ACHN (cell line): ENCODE measurements around the gene TCF12.
"Not testable (repeated sequence)": the region's sequence is repeated elsewhere in the genome, so short reads cannot be mapped to it uniquely, and the experiment has no call there.

Experiments
- DNase-seq: peaks from one replicate; pipeline ENCODE4 v3.0.0-alpha.2; 2015
- in situ Hi-C: cut with HindIII; loops from 2 replicates; pipeline ENCODE4 v1.10.0; 2017; ENCODE audit warnings: low sequenced_read_pairs, low pct_ligation_motif_present, low pct_unique_long_range_greater_than_20kb

Gene TCF12

DNA sequence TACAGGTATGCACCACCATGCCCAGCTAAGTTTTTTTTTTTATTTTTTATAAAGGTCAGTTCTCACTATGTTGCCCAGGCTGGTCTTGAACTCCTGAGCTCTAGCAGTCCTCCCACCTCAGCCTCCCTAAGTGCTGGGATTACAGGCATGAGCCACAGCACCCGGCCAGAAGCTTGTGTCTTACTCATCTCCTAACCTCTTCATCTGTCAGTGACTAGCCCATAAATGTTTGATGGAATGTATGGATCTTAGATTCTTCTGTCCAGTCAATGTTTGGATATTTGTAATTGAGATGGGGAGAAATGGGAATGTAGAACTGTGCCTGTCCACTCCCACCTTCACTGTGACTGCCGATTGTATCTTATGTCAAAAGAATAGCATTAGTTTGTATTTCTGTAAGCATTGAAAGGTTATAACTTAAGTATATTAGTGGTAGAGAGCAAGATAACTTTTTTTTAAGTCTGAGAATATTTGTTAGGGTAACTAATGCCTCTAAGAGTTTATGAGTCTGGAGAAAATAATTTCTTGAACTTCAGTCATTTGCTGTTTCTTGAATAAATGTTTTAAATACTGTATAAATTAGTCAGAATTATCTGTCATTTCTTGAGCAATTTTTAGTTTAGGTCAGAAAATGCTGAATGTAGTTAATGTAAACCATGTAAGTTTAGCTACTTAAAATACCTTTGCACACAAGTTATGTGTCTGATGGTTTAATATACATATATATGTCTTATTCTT lies 242.5 kb downstream of the TCF12 start:
- in situ Hi-C loops, result no loop called here
- DNase-seq, result peak; percentile 21

DNA sequence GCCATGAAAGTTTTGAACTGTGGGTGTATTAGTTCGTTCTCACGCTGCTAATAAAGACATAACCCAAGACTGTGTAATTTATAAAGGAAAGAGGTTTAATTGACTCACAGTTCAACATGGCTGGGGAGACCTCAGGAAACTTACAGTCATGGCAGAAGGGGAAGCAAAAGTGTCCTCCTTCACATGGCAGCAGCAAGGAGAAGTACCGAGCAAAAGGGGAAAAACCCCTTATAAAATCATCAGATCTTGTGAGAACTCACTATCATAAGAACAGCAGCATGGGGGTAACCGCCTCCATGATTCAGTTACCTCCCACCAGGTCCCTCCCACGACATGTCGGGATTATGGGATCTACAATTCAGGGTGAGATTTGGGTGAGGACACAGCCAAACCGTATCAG lies 245.8 kb downstream of the TCF12 start:
- in situ Hi-C loops, DNase-seq: not testable (repeated sequence)

DNA sequence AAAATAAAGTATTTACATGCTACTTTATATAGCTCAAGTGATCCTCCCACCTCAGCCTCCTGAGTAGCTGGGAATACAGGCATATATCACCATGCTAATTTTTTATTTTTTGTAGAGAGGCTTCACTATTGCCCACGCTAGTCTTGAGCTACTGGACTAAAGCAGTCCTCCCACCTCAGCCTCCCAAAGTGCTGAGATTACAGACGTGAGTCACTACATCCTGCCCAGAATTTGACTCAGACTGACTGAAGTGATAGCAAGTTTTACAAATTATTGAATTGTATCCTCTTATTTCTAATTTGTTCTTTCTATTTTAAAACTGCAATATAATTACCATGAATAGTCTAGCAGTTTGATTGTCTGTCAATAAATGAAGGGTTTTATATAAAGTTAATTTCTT lies 247.5 kb downstream of the TCF12 start:
- in situ Hi-C loops, result no loop called here
- DNase-seq, result peak; percentile 44

DNA sequence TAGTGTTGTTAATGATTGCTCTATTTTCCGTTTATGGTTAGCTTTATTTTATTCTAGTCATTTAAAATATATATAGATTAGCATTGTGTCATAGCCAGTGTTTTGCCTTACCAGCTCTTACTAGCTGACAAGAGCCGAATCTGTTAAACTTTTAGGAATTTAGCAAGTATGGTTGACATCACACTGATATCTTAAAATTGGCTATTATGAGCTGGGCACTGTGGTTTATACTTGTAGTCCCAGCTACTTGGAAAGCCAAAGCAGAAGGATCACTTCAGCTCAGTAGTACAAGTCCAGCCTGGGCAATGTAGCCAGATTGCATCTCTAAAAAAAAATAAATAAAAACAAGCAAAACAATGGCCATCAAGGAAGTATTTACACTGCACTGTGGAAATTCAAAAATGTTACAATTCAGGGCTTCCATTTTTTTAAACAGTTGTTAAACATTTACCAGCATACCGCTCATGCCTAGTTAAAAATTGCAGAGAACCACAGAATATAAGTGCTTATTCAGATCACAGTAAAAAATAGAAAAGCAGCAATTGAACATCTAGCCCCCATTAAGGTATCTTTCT lies 249.5 kb downstream of the TCF12 start:
- peak; percentile 79 for DNase-seq
- in situ Hi-C loops, result no loop called here

DNA sequence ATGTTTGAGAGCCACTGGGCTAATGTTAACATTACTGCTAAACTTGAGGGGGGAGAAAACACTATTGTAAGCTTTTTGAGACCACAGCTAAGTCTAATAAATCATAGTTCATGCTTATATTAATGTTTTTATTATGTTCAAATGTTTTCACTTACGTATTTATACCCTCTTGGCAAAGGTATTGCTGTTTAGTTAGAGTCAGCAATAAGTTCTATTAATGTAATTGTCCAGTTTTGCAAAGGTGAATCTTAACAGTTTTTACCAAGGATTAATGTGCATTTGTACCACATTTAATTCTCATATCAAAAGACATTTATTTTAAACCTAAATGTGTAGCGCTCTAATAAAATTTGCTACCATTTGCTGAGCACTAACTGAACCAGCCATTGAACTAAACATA lies 251.2 kb downstream of the TCF12 start:
- in situ Hi-C loops, result no loop called here
- DNase-seq, result no peak

DNA sequence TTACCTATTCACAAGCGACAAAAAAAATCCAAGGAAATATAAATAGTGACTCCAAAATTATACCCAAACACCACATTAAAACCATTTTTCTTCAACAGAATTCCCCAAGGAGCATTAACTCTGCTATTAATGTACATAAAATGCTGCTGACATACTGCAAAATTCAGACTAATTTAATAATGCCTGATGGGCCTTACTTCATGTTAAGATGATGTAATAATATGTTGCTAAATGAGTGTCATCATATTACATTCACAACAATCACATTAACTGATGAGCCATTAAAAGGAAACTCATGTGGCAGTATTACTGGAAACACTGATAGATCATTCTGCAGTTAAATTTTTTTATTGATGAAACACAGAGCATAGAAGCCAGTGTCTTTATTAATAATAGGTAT lies 253.0 kb downstream of the TCF12 start:
- in situ Hi-C loops, result no loop called here
- DNase-seq, result no peak

DNA sequence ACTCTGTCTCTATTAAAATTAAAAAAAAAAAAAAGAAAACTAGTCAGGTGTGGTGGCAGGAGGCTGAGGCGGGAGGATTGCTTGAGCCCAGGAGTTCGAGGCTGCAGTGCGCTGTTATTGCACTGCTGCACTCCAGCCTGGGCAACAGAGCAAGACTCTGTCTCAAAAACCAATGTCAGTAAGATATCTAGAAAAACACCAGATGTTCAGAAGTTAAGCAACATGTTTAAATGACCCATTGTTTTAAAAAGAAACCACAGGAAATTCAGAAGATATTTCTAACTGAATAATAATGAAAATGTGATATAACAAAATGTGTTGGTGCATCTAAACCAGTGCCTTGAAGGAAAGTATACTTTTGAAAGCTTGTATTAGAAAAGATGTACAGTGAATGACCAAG lies 254.5 kb downstream of the TCF12 start:
- no peak for DNase-seq
- in situ Hi-C loops, result no loop called here

DNA sequence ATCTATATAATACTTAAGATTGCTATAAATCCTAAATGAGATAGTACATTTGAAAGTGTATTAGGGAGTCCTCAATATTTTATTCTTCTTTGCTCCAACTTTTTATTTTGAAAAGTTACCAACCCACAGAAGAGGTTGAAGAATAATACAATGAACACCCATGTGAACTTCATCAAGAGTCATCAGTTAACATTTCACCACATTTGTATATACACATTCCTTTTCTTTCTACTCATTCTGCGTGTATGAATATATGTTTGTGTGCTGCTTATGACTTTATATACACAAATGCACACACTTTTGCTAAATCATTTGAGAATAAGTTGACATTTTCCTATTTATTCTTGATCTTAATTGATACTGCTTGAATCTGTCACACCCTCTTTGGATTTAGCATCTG lies 264.6 kb downstream of the TCF12 start:
- in situ Hi-C loops, result no loop called here
- DNase-seq, result no peak

DNA sequence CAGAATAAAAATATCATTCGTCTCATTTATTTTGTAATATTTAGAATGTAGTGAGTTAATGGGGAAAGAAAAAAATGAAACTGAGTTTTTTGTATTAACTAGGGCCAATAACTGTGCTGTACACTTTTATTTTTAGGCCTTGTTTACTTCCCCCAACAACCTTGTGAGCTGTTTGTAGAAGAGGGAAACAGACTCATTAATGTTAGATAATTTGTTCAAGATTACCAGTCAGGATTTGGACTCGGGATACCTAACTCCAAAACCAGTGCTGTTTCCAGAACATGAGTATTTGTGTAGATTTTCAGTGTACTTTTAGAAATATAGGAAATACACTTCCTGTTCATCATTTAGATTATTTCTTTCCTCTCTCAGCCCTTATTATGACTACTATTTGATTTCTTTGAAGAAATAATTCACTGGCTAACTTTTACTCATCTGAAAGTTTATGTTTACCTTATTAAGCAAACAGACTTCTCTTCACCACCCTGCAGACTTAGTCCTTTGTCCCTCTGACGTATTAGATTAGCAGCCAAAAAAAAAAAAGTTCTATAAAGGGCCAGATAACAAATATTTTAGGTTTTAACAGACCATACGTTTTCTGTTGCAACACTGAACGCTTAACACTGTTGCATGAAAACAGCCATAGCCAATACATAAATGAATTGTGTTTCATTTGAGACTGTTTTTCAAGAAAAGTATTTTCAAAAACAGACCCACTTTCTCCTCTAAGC lies 265.3 kb downstream of the TCF12 start:
- in situ Hi-C loops, result no loop called here
- DNase-seq, result no peak

DNA sequence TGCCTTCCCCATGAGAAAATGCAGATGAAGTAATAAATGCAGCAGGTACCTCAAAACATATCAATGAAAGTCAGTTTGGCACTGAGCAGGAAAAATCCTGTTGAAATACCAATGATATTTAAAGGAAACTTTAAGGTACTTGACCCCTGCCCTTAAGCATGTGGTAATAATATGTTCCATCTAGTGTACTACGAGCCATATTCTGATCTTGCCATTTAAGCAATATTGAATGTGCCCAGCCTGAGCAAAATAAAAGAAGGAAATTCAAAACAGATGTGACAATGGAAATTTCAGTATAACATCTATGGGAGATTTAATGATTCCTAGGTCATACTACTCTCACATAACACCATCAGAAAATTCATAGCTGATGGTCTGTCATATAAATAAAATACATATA lies 266.1 kb downstream of the TCF12 start:
- in situ Hi-C loops, result no loop called here
- no peak for DNase-seq

DNA sequence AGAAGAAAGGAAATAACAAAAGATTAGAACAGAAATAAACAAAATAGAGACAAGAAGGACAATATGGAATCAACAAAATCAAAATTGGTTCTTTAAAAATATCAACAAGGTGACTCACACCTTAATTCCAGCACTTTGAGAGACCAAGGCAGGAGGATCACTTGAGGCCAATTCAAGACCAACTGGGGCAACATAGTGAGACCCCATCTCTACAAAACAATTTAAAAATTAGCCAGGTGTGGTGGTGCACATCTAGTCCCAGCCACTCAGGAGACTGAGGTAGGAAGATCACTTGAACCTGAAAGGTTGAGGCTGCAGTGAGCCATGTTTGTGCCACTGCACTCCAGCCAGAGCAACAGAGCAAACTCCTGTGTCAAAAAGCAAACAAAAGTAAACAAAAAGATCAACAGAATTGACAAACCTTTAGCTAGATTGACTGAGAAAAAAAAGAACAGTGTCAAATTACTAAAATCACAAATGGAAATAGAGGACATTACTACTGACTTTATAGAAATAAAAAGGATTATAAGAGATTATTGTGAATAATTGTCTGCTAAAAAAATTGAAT lies 267.1 kb downstream of the TCF12 start:
- in situ Hi-C loops, result no loop called here
- DNase-seq, result no peak

DNA sequence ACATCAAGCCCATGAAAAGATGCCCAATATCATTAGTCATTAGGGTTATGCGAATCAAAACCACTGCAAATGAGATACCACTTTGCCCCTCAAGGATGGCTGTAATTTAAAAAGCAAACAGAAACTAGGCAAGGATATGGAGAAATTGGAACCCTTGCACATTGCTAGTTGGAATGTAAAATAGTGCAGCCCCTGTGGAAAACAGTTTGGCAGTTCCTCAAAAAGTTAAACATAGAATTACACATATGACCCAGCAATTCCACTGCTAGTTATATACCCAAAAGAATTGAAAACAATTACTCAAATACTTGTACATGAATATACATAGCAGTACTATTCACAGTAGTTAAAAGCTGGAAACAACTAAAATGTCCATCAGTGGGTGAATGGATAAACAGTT lies 271.0 kb downstream of the TCF12 start:
- no peak for DNase-seq
- in situ Hi-C loops, result no loop called here

DNA sequence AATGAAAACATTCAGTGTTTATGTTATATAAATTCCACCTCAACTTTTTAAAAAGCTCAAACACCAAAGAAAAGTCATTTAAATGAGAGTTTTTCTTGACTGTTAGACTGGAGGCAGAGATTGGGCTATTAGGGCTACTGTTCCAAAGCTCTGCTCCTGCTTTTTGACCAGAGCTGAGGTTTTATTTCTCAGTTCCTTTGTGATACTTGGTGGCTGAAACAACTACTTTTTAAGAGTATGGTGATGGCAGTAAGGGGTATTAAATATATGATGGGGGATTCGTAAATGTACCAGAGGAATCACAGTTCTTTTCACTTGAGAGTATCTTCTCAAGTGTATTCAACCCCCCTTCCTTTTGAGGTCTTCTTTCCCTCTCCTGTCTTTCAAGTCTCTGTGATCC lies 271.8 kb downstream of the TCF12 start:
- DNase-seq, result no peak
- in situ Hi-C loops, result no loop called here

DNA sequence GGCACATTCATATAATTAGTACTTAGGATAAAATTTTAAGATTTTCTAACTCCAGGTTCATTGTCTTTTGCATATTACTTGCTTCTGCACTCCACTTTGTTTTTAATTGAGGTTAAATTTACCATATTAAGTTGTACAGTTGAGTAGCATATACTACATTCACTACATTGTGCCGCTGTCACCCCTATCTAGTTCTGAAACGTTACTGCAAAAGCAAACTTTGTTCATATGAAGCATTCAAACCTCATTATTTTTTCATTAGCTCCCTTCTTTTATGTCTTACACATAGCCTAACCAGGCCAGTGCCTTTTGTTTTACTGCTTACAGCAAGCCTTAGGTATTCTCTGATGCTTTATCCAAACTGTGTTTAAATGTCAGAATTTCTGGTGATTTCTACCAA lies 274.7 kb downstream of the TCF12 start:
- in situ Hi-C loops, result no loop called here
- DNase-seq, result no peak

DNA sequence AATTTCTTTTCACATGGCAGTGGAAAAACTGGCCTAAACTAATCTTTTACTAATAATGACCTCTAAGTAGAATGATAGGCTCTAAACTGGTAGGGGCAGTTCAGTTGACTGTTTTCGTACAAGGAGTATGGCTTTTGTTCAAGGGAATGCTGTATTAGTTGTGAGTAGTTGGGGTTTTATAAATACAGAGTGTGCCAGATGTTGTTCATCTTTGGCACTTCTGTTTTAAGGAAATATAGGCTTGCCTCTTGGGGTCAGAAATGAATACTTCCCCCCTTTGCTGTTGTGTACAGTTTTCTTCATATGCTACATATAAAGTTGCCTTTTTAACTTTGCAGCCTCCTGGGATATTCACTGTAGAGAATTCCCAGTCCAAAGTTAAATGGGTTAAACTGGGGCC lies 276.9 kb downstream of the TCF12 start:
- DNase-seq, result no peak
- in situ Hi-C loops, result no loop called here

DNA sequence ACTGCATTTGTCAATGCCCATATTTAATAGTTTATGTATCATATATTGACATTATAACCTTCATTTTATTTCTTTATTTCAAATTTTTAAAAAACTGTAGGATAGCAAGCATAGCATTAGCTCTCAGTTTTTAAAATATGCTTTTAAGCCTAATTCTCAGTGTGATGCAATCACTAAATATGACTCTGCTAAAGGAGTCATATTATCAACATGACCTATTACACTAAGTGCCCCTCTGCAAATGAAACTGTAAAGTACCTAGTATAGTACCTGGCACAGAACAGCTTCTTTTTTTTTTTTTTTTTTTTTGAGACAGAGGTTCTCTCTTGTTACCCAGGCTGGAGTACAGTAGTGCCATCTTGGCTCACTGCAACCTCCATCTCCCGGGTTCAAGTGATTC lies 278.4 kb downstream of the TCF12 start:
- no peak for DNase-seq
- in situ Hi-C loops, result no loop called here

DNA sequence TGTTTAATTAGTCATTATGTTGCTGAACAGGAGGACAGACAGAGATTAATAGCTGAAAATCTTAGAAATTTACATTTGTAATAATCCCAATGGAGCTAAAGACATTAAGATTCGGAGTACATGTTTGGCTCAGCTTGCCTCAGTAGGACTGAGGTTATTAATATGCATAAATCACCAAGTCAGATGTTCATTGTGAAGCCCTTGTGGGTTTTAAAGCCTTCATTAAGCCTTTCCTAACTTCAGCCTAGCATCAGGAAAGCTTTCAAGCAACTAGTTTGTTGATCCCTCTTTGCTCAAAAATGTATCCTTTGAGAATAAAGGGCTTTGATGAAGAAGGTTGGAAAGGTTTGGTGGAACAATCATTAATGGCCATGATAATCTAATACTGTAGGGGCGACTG lies 279.7 kb downstream of the TCF12 start:
- in situ Hi-C loops, result no loop called here
- DNase-seq, result no peak

DNA sequence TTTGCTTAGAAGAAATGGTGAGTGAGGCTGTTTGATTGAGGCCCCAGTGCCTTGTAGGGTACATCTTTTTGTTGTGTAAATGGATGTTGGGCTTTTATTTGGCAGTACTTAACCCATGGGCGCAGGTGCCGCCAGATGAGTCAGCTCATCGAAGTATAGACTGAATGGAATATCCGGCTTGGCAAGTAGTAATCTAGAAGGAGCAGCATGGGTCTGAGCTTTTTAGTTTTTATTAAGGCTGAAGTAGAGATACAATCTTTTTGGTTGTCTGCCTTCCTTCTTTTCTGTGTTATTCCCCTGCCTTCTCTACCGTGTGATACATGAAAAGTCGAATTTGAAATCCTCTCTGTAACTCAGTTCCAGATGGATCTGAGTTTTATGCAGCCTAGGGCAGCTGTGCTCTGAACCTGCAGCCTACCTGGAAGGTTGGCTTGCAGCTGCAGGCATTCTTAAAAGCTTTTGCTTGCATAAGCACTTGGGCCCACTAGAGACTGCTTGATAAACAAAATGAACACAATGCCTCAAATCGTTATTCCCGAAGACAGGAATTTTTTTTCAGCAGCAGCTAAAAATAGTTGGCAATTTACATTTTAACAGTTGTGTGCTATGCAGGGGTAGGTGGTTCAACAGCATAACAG lies 280.3 kb downstream of the TCF12 start:
- no peak for DNase-seq
- in situ Hi-C loops, result no loop called here

DNA sequence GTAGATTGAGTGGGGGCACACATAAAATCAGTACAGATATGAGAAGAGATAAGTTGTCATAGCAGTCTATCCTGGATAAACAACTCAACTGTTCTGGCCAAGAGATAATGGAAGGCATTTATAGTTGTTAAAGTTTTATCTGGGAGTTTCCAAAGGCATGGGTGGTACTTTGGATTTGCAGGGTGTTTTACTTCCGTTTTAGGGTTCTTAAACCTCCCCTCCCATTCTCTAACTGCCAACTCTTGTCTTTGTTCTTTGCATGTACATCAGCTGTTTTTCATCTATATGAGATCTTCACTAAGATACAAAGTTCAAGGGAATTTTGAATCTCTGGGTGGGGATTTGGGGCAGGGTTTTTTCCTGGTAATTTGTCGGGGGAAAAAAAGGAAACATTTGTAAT lies 283.1 kb downstream of the TCF12 start:
- in situ Hi-C loops, result no loop called here
- no peak for DNase-seq
